Measurements from ENCODE around the gene GPR78.
A peak's percentile ranks its signal among the peaks of the same experiment; 100 is the strongest.

The GPR78 gene, protein sequence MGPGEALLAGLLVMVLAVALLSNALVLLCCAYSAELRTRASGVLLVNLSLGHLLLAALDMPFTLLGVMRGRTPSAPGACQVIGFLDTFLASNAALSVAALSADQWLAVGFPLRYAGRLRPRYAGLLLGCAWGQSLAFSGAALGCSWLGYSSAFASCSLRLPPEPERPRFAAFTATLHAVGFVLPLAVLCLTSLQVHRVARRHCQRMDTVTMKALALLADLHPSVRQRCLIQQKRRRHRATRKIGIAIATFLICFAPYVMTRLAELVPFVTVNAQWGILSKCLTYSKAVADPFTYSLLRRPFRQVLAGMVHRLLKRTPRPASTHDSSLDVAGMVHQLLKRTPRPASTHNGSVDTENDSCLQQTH

DNA sequence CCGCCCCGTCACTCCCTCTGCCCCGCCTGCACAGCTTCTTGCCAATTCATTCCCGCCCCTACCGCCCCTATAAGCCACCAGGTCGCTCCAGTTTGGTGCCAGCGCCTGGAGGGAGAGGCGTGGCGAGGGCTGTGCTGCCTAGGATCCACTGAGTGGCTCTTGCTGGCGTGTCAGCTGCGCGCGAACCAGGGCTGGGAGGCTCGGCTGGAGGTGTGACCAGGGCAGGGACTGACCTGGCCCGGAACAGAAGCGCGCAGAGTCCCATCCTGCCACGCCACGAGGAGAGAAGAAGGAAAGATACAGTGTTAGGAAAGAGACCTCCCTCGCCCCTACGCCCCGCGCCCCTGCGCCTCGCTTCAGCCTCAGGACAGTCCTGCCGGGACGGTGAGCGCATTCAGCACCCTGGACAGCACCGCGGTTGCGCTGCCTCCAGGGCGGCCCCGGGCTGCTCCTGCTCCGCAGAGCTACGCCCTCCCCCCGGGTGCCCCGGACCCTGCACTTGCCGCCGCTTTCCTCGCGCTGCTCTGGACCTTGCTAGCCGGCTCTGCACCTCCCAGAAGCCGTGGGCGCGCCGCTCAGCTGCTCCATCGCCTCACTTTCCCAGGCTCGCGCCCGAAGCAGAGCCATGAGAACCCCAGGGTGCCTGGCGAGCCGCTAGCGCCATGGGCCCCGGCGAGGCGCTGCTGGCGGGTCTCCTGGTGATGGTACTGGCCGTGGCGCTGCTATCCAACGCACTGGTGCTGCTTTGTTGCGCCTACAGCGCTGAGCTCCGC lies at the start of gene GPR78:
GPR78 (plus strand) TSS at position 72 of the 773 bp plus-strand sequence; CDS start at position 663, 591 bp downstream.
- peak in 1 of 3 experiments; percentile 38 for DNase-seq (ENCODE audit: low read depth in 3 of 3)

DNA sequence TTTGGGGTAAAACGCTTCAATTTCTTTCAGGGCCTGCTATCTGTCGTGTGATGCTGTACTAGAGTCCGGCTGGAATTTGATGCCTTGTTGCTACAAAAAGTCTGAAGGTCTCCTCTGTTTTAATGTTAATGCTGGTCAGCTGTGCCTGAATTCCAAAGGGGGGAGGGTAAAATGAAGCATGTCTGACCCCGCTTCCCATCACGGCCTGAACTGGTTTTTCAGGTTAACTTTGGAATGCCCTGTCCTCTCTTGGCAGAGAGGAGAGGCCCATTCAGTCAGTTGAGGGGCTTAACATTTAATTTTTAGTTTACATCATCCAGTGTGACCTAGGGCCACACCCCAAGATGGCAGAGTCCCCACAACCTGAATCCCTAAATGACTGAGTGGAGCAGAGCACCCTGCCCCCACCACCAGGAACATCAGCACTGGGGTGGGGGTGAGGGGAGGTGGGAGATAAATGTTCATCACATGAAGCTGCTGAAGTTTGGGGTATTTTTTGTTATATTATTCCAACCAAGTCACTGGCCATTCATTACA lies 47.9 kb upstream of the GPR78 start:
- no peak for DNase-seq (ENCODE audit: low read depth in 3 of 3)

DNA sequence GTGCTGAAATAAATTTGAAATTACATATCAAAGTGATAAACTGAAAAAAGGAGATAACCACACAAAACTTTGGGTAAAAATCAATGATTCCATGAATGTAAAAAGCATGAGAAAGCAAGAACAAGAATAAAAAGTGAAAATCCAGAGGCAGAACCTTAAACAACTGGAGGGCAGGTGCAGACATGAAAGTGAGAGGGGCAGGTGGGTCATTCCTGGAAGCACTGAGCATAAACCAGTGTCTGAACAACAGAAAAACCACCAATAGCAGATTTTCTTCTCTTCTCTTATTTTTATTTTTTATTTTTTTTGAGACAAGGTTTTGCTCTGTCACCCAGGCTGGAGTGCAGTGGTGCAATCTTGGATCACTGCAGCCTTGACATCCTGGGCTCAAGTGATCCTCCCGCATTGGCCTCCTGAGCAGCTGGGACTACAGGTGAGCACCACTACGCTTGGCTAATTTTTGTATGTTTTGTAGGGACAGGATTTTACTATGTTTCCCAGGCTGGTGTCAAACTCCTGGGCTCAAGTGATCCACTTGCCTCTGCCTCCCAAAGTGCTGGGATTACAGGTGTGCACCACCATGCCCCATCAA lies 46.8 kb upstream of the GPR78 start:
- no peak for DNase-seq (ENCODE audit: low read depth in 3 of 3)

DNA sequence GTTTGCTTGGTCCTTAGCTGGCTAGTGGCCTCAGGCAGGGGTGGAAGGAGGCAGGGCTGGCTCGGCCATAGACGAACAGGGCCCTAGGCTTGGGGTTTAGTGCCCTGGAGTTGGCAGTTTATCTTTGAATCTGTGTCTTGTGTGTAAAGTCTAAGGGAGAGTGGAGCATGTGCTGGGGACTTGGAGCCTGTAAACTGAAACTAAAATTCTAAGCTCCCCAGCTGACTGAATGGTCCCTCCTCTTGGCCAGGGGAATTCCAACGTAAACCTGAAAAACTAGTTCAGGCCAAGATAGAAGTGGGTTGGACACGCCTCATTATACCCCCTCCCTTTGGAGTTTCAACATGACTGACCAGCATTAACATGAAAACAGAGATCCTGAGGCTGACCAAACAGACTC lies 46.1 kb upstream of the GPR78 start:
- DNase-seq (ENCODE audit: low read depth in 3 of 3) = no peak

DNA sequence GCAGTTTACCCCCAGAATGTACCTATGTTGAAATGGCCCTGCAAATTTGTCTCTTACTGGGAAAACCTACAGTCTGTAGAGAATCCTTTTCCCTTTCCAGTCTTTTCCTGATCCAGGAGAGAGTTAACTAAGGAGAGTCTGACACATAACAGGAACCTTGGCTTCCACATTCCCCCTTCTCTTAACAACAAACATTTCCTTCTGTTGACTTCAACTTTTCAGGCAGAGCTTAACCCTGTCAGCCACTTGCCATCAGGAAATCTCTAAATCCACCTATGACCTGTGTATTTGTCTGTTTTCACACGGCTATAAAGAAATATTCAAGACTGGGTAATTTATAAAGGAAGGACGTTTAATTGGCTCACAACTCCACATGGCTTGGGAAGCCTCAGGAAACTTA lies 45.6 kb upstream of the GPR78 start:
- no peak for DNase-seq (ENCODE audit: low read depth in 3 of 3)

DNA sequence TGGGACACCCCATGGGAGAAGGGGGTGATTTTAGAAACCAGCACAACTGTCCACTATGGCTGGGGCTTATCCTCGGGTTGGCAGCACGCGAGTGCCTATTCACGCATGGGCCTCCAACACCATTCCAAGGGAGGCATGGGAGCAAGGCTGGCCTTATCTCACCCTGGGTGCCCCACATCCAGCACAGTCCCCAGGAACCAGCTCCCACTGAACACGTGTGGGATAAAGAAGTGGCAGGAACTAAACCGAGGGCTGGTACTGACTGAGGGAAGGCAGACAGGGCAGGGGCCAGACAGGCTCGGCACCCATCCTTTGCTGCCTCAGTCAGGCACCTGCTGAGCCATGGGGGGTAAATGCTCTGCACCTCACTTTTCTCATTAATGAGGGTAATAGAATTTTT lies 43.7 kb upstream of the GPR78 start:
- DNase-seq (ENCODE audit: low read depth in 3 of 3) = no peak

DNA sequence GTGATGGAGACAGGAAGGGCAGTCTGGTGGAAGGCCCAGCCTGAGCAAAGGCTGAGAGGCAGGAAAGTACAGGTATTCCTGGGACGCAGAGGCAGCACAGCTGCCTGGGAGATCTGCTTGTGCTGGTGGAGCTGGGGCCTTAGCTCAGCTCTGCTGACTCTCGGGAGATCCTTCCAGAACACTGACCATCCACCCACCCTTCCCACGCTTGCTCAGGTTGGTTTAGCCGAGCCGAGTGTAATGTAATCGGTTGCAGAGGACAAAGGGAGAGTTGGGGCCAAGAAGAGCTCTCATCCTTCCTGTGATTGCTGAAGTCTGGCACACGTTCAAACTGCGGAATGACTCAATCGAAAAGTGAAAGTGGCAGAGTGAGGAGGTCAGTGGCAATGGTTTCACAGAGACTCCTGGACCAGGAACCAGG lies 43.1 kb upstream of the GPR78 start:
- no peak for DNase-seq (ENCODE audit: low read depth in 3 of 3)

DNA sequence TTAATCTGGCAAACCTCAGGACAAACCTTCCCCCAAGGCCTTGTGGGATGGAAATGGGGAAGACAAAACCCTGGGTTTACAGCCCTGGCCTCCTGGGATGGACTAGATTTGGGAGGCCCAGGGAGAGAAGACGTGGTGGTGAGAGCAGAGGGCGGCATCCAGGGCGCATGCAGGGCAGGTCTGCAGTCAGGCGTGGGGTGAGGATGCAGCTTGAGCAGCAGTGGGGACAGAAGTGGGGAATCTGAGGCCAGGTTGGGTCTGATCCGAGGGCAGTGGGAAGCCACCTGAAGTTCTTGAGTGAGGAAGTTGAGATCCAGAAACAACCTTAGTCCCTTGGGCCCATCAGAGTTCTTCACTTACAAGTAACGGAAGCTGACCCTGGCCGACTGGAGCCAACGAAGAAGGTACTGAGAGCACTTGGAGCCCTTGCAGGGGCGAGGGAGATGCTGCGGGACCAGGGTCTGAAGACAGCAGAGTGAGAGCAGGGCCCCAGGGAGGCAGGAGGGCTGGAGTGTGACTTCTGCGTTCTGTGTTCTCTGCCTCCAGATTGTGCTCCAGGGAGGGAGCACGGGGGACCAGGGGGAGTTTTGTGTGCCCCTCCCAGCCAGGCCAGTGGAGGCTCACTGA lies 42.0 kb upstream of the GPR78 start:
- no peak for DNase-seq (ENCODE audit: low read depth in 3 of 3)

DNA sequence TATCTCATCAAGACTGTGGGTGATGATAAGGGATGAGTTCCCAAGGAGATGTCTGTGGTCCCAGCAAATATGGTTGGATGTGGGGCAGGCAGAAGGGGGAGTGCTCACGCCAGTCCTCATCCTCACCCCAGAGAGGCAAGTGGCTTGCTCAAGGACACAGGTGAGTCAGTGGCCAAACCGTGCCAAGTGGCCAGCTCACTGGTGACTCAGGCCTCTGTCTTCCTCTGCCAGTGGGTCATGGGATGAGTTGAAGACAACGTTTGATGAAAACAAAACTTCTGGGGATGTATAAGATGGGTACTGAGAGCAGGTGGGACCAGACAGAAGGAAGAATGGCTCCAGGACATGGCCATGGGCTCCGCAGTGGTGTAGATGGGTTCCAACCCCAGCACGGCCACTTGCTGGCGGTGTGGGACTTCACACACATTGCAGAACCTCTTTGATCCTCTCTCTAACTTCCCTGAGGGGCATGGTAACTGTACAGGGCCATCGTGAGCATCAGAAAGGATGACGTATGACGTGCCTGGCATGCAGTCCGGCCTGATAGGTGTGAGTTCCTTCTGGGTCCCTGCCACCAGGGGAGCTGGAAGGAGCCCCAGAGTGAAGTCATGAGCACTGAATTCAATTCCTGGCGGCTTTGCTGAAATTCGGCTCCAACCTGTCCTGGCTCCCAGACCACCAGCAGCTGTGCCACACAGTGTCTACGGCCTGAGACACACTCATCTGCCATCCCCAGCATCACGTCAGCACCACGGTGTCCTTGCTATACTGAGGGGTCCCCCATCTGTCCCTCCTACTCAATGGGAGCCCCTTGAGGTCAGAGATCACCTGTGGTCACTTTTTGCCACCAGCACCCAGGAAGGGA lies 41.3 kb upstream of the GPR78 start:
- no peak for DNase-seq (ENCODE audit: low read depth in 3 of 3)

DNA sequence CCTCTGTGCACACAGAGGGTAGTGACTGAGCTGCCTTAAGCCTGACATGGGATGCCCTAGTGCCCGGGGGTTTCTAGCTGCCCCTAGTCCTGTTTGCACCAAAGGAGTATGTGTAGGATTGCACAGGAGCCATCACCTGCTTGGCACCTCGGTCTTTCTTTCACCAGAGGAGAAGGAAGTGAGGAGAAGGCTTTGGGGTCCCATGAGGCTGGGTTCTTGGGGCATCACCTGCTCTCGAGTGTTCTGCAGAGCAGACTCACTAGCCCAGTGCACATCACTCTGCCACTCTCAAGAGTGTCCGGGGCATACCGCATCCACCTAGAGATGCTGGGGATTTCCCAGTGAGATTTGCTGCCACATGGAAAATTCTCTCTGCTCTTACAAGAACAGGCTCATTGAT lies 40.5 kb upstream of the GPR78 start:
- DNase-seq (ENCODE audit: low read depth in 3 of 3) = peak in 1 of 3 experiments; percentile 10

DNA sequence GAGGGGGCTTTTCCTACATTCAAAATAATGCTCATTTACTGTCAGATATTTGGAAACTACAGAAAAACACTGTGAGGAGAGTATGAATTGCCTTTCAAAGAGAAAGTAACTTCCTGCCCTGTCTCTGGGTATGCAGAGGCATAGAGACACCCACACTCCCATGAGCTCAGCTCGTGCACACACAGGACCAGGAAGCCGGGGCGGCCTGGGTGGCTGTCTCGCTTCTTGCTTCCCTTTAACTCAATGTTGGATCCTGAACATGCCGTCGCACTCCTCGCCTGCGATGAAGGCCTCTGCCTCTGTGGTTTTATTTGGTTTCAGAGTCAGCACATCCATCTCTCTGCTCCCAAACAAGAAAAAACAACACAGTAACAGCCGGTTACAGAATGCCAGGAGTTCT lies 40.1 kb upstream of the GPR78 start:
- DNase-seq (ENCODE audit: low read depth in 3 of 3) = peak in 1 of 3 experiments; percentile 38

DNA sequence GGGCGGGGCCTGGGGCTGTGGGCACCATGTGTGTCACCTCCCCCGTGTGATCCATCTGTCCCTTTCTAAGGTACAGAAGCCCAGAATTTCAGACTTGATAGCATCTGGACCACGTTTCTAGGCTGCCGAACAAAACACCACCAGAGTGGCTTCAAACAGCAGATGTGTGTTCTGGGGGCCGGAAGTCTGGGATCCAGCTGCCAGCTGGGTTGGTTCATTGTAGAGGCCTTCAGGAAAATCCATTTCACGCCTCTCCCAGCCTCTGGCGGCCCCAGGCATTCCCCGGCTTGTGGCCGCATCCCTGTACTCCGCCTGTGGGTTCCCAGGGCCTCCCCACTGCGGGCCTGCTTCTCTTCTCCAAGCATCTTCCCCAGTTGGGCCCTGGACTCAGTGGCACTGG lies 39.6 kb upstream of the GPR78 start:
- no peak for DNase-seq (ENCODE audit: low read depth in 3 of 3)

DNA sequence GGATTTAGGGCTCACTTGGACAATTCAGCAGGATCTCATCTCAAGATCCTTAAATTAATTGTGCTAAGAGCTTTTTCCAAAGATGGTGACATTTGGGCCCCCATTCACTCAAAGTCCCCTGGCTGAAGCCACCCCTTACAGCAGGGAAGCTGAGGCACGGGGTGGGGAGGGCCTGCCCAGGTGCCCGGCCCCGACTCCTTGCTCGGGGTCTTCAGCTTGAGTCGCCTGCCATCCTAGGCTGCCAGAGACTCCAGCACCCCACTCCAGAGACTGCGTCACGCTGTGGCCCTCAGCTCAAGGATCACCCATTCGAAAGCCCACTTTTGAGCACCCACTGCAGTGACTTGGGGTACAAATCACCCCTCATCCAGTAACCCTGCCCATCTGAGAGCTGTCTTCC lies 39.2 kb upstream of the GPR78 start:
- DNase-seq (ENCODE audit: low read depth in 3 of 3) = no peak

DNA sequence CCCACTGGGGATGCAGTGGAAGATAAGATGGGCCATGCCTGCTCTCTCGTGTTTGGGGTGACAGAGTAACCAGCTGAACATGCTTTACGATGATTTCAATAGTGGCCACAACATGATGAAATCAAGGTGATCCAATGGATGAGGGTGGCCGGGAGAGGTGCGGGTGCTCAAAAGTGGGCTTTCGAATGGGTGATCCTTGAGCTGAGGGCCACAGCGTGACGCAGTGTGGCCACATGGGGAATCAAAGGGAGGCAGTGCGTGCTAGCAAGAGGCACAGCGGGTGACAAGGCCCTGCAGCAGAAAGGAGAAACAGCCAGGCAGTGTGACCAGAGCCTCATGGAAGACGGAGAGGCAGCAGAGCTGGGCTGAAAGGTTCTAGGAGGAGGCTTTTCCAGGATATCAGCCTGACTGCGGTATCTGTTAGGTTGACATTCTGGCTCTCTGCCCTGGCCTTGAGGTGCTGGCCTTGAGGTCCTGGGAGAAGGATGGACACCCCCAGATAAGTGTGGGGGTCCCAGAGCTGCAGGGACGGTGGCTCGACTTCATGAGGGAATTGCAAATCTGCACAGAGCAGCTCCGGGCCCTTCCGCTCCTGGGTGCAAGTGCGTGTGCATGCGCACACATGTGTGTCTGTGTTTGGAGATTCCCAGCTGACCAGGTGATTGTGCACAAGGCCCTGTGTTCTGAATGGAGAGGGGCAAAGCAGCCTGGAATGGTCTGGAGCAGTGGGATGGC lies 38.0 kb upstream of the GPR78 start:
- no peak for DNase-seq (ENCODE audit: low read depth in 3 of 3)

DNA sequence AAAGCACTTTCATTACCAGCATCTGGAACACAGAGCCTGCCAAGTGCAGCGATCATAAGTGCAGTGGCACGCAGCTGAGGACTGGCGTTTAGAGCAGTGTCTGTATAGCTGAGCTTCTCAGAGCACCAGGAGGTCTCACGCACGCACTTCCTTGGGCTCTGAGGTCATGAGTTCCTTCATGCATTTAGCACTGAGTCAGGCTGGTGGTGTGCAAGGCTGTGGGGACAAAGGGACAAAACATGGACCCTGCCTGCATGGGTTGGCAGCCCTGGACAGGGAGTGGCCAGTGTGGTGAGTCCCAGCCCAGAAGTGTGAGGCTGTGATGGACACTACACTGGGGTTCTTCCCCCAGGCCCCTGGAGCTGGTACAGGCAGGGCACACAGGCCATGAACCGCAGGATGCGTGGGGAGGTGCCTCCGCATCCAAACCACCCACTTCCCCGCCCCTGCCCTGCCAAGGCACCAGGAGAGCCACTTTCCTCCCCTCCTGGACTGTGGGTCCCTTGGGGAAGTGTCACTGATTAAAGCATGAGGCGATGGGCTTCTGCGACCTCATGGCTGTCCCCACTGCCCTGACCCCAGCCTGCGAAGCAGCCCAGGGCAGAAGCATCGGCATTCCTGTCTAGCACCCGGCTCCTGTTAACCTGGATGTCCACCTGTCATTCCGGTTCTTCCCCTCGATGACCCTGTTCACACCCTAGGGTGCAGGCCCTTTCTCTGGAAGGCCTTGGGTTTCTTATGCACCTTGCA lies 37.2 kb upstream of the GPR78 start:
- DNase-seq (ENCODE audit: low read depth in 3 of 3) = no peak

DNA sequence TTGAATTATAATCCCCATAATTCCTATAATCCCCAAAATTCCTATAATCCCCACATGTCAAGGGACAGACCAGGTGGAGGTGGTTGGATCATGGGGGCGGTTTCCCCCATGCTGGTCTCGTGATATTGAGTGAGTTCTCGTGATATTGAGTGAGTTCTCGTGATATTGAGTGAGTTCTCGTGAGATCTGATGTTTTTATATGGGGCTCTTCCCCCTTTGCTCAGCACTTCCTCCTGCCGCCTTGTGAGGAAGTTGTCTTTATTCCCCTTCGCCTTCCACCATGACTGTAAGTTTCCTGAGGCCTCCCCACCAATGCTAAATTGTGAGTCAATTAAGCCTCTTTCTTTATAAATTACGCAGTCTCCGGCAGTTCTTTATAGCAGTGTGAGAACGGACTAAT lies 36.6 kb upstream of the GPR78 start:
- no peak for DNase-seq (ENCODE audit: low read depth in 3 of 3)

DNA sequence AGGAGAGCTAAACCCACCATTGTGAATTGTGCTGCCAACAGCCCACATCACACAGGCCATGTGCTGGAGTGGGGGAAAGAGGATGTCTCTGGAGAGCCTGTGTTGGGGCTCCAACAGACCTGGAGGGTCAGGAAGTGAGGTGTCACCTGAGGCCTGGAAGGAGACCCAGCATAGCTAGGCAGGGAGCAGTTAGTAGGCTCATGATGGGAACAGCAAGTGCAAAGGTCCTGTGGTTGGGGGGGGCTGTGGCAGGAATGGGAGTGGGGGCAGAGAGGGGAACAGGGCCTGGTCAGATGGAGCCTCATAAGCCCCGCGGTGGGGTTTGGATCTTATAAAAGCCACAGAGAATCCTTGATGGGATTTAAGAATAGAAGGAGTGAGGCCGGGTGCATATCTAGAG lies 35.9 kb upstream of the GPR78 start:
- no peak for DNase-seq (ENCODE audit: low read depth in 3 of 3)

DNA sequence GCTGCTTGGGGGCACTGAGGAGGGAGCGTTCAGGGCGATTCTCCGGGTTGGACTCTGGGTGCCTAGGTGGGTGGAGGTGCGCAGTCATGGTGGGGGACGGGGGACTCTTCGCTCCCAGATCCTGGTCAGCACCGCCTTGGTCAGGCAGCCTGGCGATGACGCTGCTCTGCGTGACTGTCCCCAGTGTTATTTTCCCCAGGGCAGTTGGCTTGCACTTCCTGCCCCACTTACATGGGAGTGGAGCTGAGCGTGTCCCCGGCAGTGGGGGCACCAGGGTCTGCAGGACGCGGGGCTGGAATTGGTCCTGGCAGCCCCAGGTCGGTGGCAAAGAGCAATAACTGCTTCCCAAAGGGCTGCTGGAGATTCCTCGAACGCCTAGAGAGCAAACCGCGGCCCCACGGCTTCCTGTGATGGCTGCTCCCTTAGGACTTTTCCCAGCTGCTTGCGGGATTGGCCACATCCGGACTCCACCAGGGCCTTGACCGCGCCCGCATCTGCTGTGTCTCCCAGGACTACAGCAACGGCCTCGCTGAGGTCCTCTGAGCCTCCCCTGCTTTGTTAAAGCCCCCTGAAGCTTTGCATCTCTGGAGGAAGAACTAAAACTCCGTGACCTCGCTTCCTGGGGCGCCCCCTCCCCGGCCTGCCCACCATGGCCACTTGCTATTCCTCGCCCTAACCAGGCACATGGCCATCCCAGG lies 35.3 kb upstream of the GPR78 start:
- no peak for DNase-seq (ENCODE audit: low read depth in 3 of 3)

DNA sequence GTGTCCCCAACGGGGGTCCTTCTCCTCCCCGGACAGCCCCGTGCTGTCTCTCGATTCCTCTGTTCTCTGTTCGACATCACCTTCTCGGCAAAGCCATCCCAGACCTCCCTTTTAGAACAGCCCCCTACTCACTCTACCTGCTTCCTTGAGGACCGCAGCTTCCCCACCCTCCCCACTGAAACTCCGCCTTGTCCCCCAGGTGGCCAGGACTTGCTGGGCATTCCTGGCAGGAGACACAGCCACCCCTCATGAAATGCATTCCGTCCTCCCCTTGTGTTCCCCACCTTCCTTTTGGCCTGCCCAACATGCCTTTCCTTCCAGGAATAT lies 34.8 kb upstream of the GPR78 start:
- no peak for DNase-seq (ENCODE audit: low read depth in 3 of 3)

Data from stimulated activated CD4-positive, alpha-beta T cell treated with anti-CD3 and anti-CD28 coated beads, TNF-alpha, amount 100 ng/mL, for 24 hours (primary cell).